H1 (cell line): Measurements from ENCODE around the gene CASTOR1. TPM values are rescaled to one million over a fixed set of nuclear protein-coding genes. Genes with fewer than 3 reads are reported as not detected.

Experiments used
- CTCF ChIA-PET: fragments of 300-600 bp; sonication (Branson Sonifier 250); formaldehyde crosslinking; loops from one replicate; lab custom pipeline; 2021; ENCODE audit not compliant: partially characterized antibody; lab: Charles Lee
- POLR2A ChIA-PET: fragments of 300-600 bp; sonication (Branson Sonifier 250); formaldehyde crosslinking; loops from one replicate; lab custom pipeline; 2021; ENCODE audit warnings: inconsistent platforms; ENCODE audit not compliant: partially characterized antibody; lab: Charles Lee
- DNase-seq, 2 experiments: peaks; one replicate each; pipeline versions ENCODE4 v3.0.0 to v3.0.0-alpha.2; 2010 to 2022; ENCODE audit warnings: low spot score in 2 of 2, low read depth in 1 of 2, mixed read lengths in 1 of 2
- FAIRE-seq: peaks from 2 replicates; lab custom pipeline; 2011; peaks lifted over from hg19 to GRCh38; lab: Jason Lieb, UNC
- H2AFZ ChIP-seq: 2 replicates; pipeline ENCODE4 v1.8.1; 2012; ENCODE audit warnings: low read length, inconsistent platforms
- H2AK5ac ChIP-seq: 2 replicates; pipeline ENCODE4 v1.6.1; 2013; ENCODE audit warnings: low read depth, low read length
- H2BK120ac ChIP-seq: replicated peaks from 2 replicates; pipeline ENCODE3; 2013; ENCODE audit warnings: low read depth, low read length, inconsistent platforms
- H2BK12ac ChIP-seq: 2 replicates; pipeline ENCODE4 v1.6.1; 2013; ENCODE audit warnings: low read depth, low read length
- H2BK15ac ChIP-seq: 2 replicates; pipeline ENCODE4 v1.6.1; 2013; ENCODE audit warnings: low read length
- H2BK20ac ChIP-seq: 2 replicates; pipeline ENCODE4 v1.6.1; 2013; ENCODE audit warnings: low read length
- H2BK5ac ChIP-seq: 2 replicates; pipeline ENCODE4 v1.6.1; 2013; ENCODE audit warnings: low read depth, low read length
- H3K14ac ChIP-seq: 2 replicates; pipeline ENCODE4 v1.6.1; 2013; ENCODE audit warnings: inconsistent platforms; ENCODE audit not compliant: insufficient read length
- H3K18ac ChIP-seq: 2 replicates; pipeline ENCODE4 v1.6.1; 2013; ENCODE audit warnings: low read length; ENCODE audit errors: extremely low read depth
- H3K23ac ChIP-seq: 2 replicates; pipeline ENCODE4 v1.6.1; 2013; ENCODE audit warnings: inconsistent platforms; ENCODE audit not compliant: insufficient read length
- H3K23me2 ChIP-seq: 2 replicates; pipeline ENCODE4 v1.6.1; 2013; ENCODE audit warnings: low read depth, low read length
- H3K27ac ChIP-seq: 2 replicates; pipeline ENCODE4 v1.6.1; 2011; ENCODE audit warnings: low read depth, low read length, inconsistent platforms
- H3K27me3 ChIP-seq, 4 experiments: replicated peaks in 1 of 4; 1 replicate in 1 of 4; 2 replicates in 3 of 4; pipeline versions ENCODE4 v1.6.1 to v1.8.1; 2011 to 2013; ENCODE audit warnings: low read length in 3 of 4, mild to moderate bottlenecking in 3 of 4, inconsistent platforms in 2 of 4, mixed read lengths in 2 of 4, moderate library complexity in 1 of 4; ENCODE audit not compliant: control insufficient read depth in 3 of 4, insufficient read depth in 3 of 4; ENCODE audit errors: extremely low read depth in 1 of 4
- H3K36me3 ChIP-seq, 4 experiments: 2 replicates each; pipeline versions ENCODE4 v1.6.1 to v1.8.1; 2011 to 2013; ENCODE audit warnings: mild to moderate bottlenecking in 4 of 4, low read length in 3 of 4, moderate library complexity in 2 of 4, control low read depth in 1 of 4, inconsistent platforms in 1 of 4; ENCODE audit not compliant: insufficient read depth in 4 of 4, control insufficient read depth in 2 of 4
- H3K4ac ChIP-seq: replicated peaks from 2 replicates; pipeline ENCODE3; 2013; ENCODE audit warnings: low read length, low read depth, mixed read lengths, inconsistent platforms; ENCODE audit not compliant: insufficient read length
- H3K4me1 ChIP-seq, 4 experiments: replicated peaks in 1 of 4; 1 replicate in 1 of 4; 2 replicates in 3 of 4; pipeline versions ENCODE4 v1.6.1 to v1.8.1; 2011 to 2013; ENCODE audit warnings: low read length in 3 of 4, inconsistent platforms in 2 of 4, mixed read lengths in 1 of 4; ENCODE audit not compliant: insufficient read depth in 4 of 4, control insufficient read depth in 3 of 4
- H3K4me2 ChIP-seq, 2 experiments: 2 replicates each; pipeline versions ENCODE4 v1.6.1 to v1.8.1; 2011 to 2013; ENCODE audit warnings: low read depth in 2 of 2, low read length in 2 of 2, control low read depth in 1 of 2, inconsistent platforms in 1 of 2, mild to moderate bottlenecking in 1 of 2; ENCODE audit not compliant: insufficient read depth in 1 of 2
- H3K4me3 ChIP-seq, 4 experiments: fragments of 200-600, 300-600 bp in 1 of 4; sonication (generic), shearing (Covaris generic), sonication (Bioruptor Twin) in 1 of 4; 2 replicates each; pipeline versions ENCODE4 v1.5.1 to v1.8.1; 2011 to 2016; ENCODE audit warnings: low read length in 4 of 4, low read depth in 3 of 4, control low read depth in 2 of 4, inconsistent platforms in 2 of 4, mild to moderate bottlenecking in 2 of 4, mixed read lengths in 1 of 4, moderate library complexity in 1 of 4; ENCODE audit not compliant: insufficient read depth in 2 of 4; ENCODE audit errors: extremely low read depth in 1 of 4
- H3K56ac ChIP-seq: replicated peaks from 2 replicates; pipeline ENCODE3; 2013; ENCODE audit warnings: low read depth, mild to moderate bottlenecking, mixed read lengths, low read length, inconsistent platforms; ENCODE audit not compliant: insufficient read length
- H3K79me1 ChIP-seq: 2 replicates; pipeline ENCODE4 v1.6.1; 2013; ENCODE audit warnings: low read depth, low read length, control low read depth
- H3K79me2 ChIP-seq, 2 experiments: 2 replicates each; pipeline versions ENCODE4 v1.6.1 to v1.8.1; 2012 to 2013; ENCODE audit warnings: low read length in 2 of 2, mild to moderate bottlenecking in 2 of 2, inconsistent platforms in 1 of 2; ENCODE audit not compliant: insufficient read depth in 2 of 2, control insufficient read depth in 1 of 2
- H3K9ac ChIP-seq, 4 experiments: replicated peaks in 1 of 4; 1 replicate in 1 of 4; 2 replicates in 3 of 4; pipeline versions ENCODE4 v1.6.1 to v1.8.1; 2011 to 2013; ENCODE audit warnings: low read depth in 3 of 4, low read length in 3 of 4, control low read depth in 2 of 4, mild to moderate bottlenecking in 2 of 4, moderate library complexity in 2 of 4, inconsistent platforms in 1 of 4; ENCODE audit errors: extremely low read depth in 1 of 4
- H3K9me3 ChIP-seq, 2 experiments: 2 replicates each; pipeline versions ENCODE4 v1.6.1 to v1.8.1; 2012 to 2013; ENCODE audit warnings: mild to moderate bottlenecking in 2 of 2, moderate library complexity in 2 of 2, control low read depth in 1 of 2, inconsistent platforms in 1 of 2, low read depth in 1 of 2, low read length in 1 of 2, mixed read lengths in 1 of 2; ENCODE audit not compliant: insufficient read depth in 2 of 2
- H4K20me1 ChIP-seq, 2 experiments: replicated peaks in 1 of 2; 2 replicates each; pipeline versions ENCODE3 to v1.8.1; 2011 to 2013; ENCODE audit warnings: inconsistent platforms in 2 of 2, low read length in 2 of 2, mild to moderate bottlenecking in 1 of 2; ENCODE audit not compliant: insufficient read depth in 2 of 2, control insufficient read depth in 1 of 2
- H4K5ac ChIP-seq: 2 replicates; pipeline ENCODE4 v1.6.1; 2013; ENCODE audit warnings: low read length, low read depth, mixed read lengths, inconsistent platforms; ENCODE audit not compliant: insufficient read length
- H4K8ac ChIP-seq: 2 replicates; pipeline ENCODE4 v1.8.0; 2013; ENCODE audit warnings: mild to moderate bottlenecking, moderate library complexity, low read length, inconsistent platforms; ENCODE audit not compliant: insufficient read depth; ENCODE audit errors: extremely low read depth
- H4K91ac ChIP-seq: replicated peaks from 2 replicates; pipeline ENCODE3; 2013; ENCODE audit warnings: low read length, mixed read lengths, inconsistent platforms; ENCODE audit not compliant: insufficient read length
- ATF3 ChIP-seq: IDR thresholded peaks from 2 replicates; pipeline ENCODE4 v1.6.1; 2011; ENCODE audit warnings: low read depth, mild to moderate bottlenecking, low read length; ENCODE audit not compliant: insufficient read depth
- BRCA1 ChIP-seq: IDR thresholded peaks from 2 replicates; pipeline ENCODE4 v1.6.1; 2012; ENCODE audit warnings: low read depth, low read length, improper control_type of control experiment
- CBX5 ChIP-seq: fragments of 300-800, 300-1000 bp; sonication (generic); IDR thresholded peaks from 2 replicates; pipeline ENCODE4 v1.7.1; 2016; ENCODE audit warnings: antibody characterized with exemption, low read length, low read depth
- CHD2 ChIP-seq: IDR thresholded peaks from 2 replicates; pipeline ENCODE4 v1.6.1; 2012; ENCODE audit warnings: low read length, improper control_type of control experiment
- HDAC6 ChIP-seq: IDR thresholded peaks from one replicate; pipeline ENCODE4 v1.7.1; 2012; ENCODE audit warnings: low read depth, mild to moderate bottlenecking, inconsistent platforms, low read length, moderate library complexity
- KDM1A ChIP-seq: fragments of 200-600, 300-600 bp; sonication (generic); IDR thresholded peaks from 2 replicates; pipeline ENCODE4 v1.7.1; 2016; ENCODE audit warnings: mild to moderate bottlenecking, low read length, borderline replicate concordance
- SP2 ChIP-seq: IDR thresholded peaks from 2 replicates; pipeline ENCODE4 v1.6.1; 2012; ENCODE audit warnings: mild to moderate bottlenecking, low read length, inconsistent platforms
- WGBS, 2 experiments: shearing (Covaris generic) in 1 of 2; methylation state at CpG; one replicate each; pipeline versions ENCODE4 v1.1.6 to v1.1.7; 2013 to 2015; ENCODE audit warnings: low lambda C conversion rate in 2 of 2, mixed read lengths in 2 of 2, inconsistent platforms in 1 of 2, low coverage in 1 of 2, missing lambda C conversion rate in 1 of 2; ENCODE audit not compliant: insufficient replicate concordance in 2 of 2, insufficient coverage in 1 of 2, insufficient read length in 1 of 2; ENCODE audit errors: extremely low coverage in 1 of 2, missing lambda C conversion rate in 1 of 2; 5-methylcytosine and 5-hydroxymethylcytosine counted together
- polyA plus RNA-seq, 7 experiments: library from polyadenylated mRNA; depleted of rRNA in 3 of 7; stranded (reverse) in 5 of 7; unstranded in 2 of 7; fragments of >200 nt in 5 of 7; fragments of 200-250 nt in 2 of 7; gene quantifications; 1 replicate in 5 of 7; 2 replicates in 1 of 7; 4 replicates in 1 of 7; pipeline versions ENCODE4 v1.2.1 to v1.2.3, GENCODE V29; 2011 to 2013; ENCODE audit warnings: missing spikeins in 2 of 7, mixed read lengths in 2 of 7
- total RNA-seq: library from RNA; stranded (reverse); fragmentation: NEBNext Ultra II Directional; extraction: Animal tissue kit (Norgen Biotek cat#: 25700); gene quantifications from 2 replicates; pipeline ENCODE4 v1.2.1, GENCODE V29; 2021

The CASTOR1 gene
- total and polyA plus RNA-seq, 2 of the 8 experiments (the other 6 are each of a cell fraction or from before 2014, with no cell fraction given): 10.3 to 36.0 TPM

- H3K4me1 ChIP-seq: no peaks in the 10 kb centered on the region; a peak in 1 of 7 replicates
- no peak overlapping the region for H3K4me2 ChIP-seq
- H3K4me3 ChIP-seq: no peak overlapping the region
- no peaks in the 10 kb centered on the region for H4K20me1 ChIP-seq
- H3K9me3 ChIP-seq: no peaks in the 10 kb centered on the region
- FAIRE-seq (no peak), DNase-seq (no peak)
- no peak overlapping the region for H2BK5ac ChIP-seq
- no peak overlapping the region for H4K91ac ChIP-seq
- no peak overlapping the region for H3K27ac ChIP-seq
- no peak overlapping the region for H3K18ac ChIP-seq
- ChIA-PET CTCF (interaction anchor here (1.1 to 5.7 kb wide), 7 partner anchors 9 to 189 kb away, joined by 3 to 31 read pairs (median 4); partner anchors contain the start of genes CASTOR1 and TBC1D10A), POLR2A (no interaction called here)
- H3K23me2 ChIP-seq: no peaks in the 10 kb centered on the region
- 87% methylated on average over 11 of the region's 11 CpGs; no CpG with 5 or more reads in 1 of the 2 experiments for WGBS, 2 experiments
- no peaks in the 10 kb centered on the region for H3K36me3 ChIP-seq
- no peaks in the 10 kb centered on the region for H3K79me2 ChIP-seq
- no peak overlapping the region for H4K8ac ChIP-seq
- H3K27me3 ChIP-seq: no peaks in the 10 kb centered on the region
- no peak overlapping the region for H4K5ac ChIP-seq
- no peak overlapping the region for H2BK15ac ChIP-seq
- H2BK120ac ChIP-seq: no peak overlapping the region
- no peak overlapping the region for H2AFZ ChIP-seq
- H3K56ac ChIP-seq: no peak overlapping the region
- H2BK12ac ChIP-seq: no peak overlapping the region
- no peak overlapping the region for H3K14ac ChIP-seq
- H3K79me1 ChIP-seq: no peaks in the 10 kb centered on the region
- H2BK20ac ChIP-seq: no peak overlapping the region
- H3K9ac ChIP-seq: no peak overlapping the region
- TF ChIP-seq BRCA1 (no peak), HDAC6 (no peak), CBX5 (no peak), KDM1A (no peak), ATF3 (no peak), SP2 (no peak), CHD2 (no peak)
- H3K23ac ChIP-seq: no peak overlapping the region
- no peak overlapping the region for H3K4ac ChIP-seq
- no peak overlapping the region for H2AK5ac ChIP-seq
Measured at GRCh38 chr22:30297276-30297990, 8.1 kb upstream of the CASTOR1 start.
